ENCODE results near the gene TUBA4A.
A peak's percentile ranks its signal among the peaks of the same experiment; 100 is the strongest.

The TUBA4A gene

DNA sequence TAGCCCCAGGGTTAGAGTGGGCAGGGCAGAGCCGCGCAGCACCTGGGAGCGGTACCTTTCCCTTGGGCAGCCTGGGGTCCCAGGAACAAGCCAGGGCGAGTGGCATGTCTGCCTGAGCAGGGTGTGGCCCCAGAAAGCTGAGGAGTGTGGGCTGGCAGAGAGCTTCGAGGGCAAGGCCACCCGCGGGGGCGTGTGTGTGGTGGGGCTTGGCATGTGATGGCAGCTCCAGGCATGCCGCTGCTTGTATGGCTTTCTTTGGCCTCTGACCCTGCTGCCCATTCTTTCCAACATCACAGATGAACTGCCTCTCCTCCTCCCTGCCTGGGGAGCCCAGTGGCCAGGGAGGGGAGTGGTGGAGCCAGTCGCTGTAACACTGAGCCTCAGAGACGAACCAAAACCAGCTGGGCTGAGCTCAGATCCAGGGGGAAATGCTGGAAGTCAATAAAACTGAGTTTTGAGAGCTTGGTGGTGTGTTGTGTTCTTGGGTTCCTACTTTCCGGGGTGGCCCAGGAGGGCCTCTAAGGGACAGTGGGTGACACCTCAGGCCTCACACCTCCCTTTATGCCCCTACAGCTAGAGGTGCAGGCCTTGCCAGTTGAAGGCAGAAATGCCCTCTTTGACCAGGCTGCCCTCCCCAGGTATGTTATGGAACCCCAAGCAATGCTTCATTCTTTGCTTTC is 32.9 kb upstream of the TUBA4A start:
- DNase-seq: peak; percentile 28 to 55

DNA sequence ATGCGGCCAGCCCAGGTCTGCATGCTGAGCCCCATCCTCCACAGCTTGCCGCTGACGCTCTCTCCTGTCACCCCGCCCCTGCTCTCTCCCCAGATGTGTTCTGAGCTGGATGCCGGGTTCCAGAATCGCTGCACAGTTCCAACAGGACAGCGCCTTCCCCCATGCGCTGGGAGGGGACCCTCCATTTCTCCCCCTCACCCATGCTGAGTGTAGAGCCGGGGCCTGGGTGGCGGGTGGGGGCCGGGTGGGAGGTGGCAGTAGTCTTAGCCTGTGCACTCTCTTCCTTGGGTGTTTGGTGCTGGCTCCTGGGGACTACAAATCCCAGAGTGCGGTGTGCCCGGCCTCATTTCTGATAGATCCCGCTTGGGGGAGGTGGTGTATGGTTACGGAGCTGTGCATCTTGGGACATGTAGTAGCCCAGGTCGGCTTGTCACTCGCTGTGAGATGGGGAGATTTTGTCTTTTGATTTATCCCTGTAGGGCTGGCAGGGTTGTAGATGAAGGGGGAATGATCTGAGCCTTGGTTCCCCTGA is 32.2 kb upstream of the TUBA4A start:
- peak; percentile 55 to 56 for DNase-seq

DNA sequence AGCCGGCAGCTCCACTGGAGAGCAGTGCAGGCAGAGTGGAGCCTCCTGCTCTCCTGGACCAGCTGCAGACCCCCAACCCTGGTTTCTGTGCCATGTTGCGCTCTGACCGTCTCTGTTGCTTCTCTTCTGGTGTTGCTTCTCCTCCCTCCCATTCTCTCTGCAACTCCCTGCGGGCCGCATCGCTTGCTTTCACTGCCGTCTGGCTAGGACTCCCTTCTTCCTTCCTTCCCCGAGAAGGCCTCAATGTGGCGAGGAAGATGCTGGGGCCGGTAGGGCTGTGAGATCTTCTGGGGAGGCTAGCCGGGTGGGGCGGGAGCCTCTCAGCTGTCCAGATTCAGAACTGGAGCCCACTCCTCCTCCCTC is 31.6 kb upstream of the TUBA4A start:
- no peak for DNase-seq

DNA sequence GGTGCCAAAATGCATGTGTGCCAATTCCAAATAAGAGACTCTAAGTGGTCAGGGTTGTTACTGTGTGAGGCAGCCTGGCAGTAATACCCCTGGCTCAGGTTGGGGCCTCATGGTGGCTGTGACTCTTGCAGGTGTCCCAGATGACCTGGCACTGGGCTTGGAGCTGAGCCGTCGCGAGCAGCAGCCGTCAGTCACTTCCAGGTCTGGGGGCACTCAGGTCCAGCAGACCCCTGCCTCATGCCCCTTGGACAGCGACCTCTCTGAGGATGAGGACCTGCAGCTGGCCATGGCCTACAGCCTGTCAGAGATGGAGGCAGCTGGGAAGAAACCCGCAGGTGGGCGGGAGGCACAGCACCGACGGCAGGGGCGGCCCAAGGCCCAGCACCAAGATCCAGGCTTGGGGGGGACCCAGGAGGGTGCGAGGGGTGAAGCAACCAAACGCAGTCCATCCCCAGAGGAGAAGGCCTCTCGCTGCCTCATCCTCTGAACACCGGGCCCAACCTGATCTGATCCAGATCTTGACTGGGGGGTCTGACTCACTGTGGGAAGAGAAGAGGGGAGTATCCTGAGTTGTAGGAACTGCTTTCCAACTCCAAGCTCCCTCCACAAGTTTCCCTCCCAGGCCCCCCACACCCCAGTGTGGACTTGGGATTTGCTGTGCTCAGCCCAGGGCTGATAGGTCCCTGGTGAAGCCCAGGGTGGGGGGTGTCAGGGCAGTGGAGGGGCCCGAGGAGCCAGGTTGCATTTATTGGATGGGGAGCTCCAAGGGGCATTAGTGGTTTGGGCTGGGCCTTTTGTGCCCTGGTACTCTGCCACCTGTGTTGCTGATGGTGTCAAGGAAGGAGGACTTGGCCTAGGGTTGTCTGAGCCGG is 31.0 kb upstream of the TUBA4A start:
- no peak for DNase-seq

DNA sequence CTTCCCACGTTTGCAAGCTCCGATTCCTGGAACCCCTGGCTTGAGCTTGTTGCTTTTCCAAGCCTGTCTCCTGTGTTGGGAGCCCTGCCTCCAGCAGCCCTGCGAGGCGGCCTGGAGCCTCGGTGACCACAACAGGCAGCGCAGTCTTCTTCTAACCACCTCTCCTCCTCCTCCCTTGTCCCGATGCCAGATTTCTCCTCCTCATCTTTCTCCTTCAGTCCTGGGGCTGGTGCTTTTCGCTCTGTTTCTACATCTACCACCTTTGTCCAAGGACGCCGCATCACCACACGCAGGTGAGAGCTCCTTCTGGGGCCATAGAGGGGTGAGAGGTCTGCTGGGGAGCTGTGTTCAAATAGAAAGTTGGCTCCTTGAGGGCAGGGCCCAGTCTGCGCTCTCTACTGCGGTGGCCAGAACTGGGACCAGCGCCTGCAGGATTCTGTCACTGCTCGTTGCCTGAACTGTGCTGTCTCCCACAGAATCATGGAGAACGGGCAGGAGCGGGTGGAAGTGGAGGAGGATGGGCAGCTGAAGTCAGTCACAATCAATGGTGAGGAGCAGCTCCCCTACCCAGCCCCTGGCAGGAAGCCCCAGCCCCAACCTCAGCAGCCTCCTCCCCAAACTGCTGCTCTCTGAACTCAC is 29.3 kb upstream of the TUBA4A start:
- peak in 1 of 2 donors; percentile 54 for DNase-seq

DNA sequence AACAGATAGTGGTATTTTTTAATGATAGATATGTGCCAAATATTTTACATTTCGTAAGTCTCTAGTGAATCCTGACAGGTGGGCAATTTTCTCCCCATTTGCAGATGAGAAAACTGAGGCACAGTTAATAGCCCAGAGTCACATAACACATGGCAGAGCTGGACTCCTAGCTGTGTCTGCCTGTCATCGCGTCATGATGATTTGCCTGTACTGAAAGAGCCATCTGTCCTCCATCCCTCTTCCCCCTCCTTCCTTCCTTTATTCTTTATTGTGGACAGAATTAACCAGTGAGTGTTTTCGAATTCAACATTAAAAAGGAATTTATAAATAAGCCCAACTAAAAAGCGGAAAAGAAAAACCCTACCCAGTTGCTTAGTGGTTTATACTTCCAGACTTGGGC is 28.7 kb upstream of the TUBA4A start:
- DNase-seq: peak; percentile 26 to 90

DNA sequence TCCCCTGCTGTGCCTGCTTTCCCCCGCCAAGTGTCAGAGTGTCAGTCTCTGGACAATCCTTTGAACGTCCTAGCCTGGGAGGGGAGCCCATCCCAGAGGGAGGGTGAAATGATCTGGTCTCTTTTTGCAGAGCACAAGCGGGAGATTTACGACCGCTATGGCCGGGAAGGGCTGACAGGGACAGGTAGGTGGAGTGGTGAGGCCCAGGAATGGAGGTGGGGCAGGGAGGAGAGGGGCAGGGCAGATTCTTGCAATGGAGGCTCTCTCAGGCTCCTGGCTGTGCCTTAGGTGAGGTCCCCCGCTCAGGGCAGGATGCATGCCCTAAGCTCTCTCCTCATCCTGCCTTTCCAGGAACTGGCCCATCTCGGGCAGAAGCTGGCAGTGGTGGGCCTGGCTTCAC is 27.9 kb upstream of the TUBA4A start:
- no peak for DNase-seq

DNA sequence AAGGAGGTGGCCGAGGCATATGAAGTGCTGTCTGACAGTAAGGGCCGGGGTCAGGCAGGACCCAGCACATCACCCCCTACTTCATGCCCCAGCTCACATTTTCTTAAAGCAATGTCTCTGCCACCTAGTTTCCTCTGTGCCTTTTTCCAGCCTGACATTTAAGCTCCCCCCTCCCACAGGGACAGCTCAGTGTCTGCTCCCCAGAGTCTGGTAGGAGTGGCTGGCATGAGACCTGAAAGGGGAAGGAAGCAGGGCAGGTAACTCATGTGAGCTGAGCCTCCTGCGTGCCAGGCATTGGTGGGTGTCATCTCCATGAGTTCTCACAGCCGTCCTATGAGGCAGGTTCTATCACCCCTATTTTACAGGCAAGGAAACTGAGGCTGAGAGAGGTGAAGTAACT is 26.9 kb upstream of the TUBA4A start:
- no peak for DNase-seq

DNA sequence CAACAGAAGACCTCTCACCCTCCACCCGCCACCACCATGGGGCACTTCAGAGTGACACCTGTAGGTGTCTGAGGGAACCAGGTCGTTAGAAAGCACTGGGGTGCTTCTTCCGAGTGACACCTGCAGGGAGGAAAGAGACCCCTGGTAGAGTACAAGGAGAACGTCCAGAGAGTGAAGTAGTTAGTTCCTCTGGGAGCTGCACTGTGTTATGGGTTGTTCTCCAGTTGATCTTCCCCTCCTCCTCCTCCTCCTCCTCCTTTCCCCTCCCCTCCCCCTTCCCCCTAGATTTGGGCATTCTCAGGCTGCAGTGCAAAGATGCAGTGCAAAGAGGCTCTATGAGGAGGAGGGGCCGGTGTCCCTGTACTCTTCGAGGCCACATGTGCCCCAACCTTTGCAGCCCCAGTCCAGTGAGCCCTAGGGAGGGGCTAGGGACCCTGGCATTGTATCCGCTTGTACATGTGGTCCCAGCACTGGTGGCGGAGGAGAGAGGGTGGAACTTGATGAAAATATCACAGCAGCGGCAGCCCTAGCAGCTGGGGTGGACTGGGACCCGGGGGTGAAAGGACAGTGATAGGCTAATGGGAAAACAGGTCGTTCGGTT is 26.3 kb upstream of the TUBA4A start:
- no peak for DNase-seq

DNA sequence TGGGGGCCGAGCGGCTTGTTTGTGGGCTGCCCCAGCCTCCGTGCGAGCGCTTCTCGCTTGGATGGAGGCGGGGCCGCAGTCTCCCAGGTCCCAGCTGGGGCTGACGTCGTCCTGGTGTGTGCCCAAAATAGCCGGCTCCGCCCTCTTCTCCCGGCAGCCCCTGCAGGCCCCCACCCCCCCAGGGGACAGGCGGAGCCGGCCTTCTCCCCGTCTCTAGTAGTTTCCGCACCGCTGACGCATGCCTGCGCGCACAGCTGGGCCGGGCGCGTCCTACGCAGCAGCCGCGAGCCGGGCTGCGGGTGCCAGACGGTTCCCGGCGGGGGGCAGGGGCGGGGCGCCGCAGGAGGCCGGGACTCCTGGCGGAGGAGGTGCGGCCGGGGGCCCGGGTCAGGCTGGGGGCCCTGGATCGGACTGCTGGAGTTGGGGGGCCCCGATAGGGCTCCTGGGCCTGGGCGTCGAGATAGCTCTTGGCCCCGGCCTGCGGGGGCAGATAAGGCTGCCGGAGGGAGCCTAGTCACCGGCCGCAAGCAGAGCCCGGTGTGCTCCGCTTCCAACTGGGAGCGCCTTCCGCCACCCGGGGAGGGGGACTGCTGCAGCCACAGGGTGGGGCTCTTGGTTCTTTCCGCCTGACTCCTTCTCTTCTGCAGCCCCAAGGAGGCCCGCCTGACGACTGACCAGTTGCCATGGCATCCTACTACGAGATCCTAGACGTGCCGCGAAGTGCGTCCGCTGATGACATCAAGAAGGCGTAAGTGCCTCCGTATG is 25.6 kb upstream of the TUBA4A start, which contains the start of gene DNAJB2:
TSS of gene DNAJB2 (plus strand) at position 216 of the 765 bp plus-strand sequence. CDS start at position 684, 468 bp downstream.
- peak; percentile 96 to 98 for DNase-seq

DNA sequence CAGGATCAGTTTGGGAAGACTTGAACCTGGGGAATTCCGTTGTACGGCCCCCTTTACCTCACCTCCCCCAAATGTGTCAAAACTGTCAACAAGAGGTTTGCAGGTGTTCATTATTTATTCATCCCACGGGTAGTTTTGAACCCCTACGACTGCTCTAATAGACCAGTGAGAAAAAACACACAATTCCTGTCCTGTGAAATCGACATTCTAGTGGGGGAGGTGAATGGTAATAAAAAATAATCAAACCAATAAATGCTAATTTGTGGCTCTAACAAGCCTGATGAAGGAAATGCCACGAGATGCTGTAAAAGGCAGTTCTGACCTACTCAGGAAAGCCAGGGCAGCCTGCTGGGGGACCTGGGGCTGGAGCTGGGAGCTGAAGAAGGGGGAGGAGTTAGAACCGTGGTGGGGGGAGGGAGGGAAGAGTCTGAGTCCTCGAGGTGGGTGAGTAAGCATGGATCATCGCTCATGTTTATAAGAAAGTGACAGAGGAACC is 25.0 kb upstream of the TUBA4A start:
- DNase-seq: no peak

DNA sequence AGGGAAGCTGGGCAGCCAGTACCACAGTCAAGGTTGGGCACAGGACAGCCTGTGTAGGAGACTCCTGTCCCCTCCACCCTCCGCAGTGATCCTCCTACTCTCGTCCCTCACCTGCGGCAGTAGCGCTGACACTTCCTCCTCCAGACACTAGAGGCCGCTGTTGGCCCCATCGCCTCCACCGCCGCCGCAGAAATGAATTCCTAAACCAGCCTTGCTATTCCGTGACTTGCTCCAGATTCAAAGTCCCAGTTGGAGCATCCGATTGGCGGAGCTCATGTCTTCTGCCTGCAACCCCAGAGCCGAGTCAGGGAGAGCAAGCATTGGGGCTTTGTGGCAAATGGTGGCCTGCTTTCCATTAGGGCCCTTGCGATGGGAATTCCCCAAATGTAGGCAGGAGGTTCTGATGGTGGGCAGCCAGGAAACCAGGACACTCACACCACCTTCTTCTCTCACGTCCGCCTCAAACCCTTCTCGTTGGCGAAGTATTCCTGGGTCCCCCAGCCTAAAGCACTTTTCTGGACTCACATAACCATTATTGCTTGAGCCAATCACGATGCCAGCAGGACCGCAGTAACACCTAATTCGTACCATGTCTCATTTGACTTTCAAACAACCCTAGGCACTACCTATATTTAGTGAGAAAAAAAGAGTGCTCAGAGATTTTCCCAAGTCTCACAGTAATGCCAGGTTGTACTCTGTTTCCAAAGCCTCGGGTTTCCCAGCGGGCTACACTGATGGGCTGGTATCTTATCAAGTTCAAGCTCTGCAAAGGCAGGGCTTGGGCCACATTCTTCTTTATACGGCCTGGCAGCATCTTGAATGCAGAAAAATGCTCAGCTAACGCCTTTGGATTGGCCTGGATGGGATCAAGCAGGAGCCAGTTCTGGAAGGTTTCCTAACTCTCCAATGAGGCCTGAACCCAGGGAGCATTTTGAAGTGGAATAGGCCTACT is 24.3 kb upstream of the TUBA4A start:
- peak; percentile 79 to 81 for DNase-seq

DNA sequence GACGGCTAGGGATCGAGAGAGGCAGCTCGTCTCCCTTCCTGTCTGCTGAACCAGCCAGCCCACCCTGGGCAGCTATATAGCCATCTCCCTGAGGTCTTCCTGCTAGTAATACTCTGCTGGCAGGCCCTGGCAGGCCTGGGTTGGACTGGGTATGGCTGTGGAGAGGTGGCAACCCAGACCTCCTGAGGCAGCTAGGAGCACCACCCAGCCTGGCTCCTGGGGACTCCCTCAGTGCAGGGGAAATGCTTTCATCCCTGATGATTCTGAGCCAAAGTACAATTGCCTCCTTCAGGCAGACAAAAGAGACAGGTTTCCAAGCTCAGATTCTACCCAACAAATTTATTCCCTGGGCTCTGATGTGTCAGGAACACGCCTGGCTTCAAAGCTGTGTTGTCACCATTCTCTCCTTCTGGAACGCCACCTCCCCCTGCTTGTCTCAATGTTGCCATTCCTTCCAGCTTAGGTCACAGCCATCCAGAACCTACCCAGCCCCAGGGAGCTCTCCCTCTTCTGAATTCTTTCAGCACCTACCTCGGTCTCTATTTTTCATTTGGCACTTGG is 20.7 kb upstream of the TUBA4A start:
- DNase-seq: no peak

DNA sequence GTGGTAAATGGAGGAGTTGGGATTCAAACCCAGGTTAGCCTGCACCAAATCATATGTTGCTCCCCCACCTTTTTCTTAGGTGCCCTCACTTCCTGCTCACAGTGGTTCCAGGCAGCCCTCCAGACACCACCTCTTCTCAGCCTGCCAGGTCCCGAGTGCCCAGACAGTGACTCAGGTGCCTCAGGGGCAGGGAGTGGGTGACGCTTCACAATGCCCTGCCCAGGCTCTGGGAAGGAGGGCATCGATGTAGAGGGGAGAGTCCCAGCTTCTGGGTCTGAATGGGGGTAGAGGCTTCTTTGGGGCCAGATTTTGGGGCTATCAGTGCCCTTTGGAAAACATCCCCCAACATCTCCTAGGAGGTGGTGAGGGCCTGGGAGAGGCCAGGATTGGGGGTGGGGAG is 20.2 kb upstream of the TUBA4A start:
- no peak for DNase-seq

DNA sequence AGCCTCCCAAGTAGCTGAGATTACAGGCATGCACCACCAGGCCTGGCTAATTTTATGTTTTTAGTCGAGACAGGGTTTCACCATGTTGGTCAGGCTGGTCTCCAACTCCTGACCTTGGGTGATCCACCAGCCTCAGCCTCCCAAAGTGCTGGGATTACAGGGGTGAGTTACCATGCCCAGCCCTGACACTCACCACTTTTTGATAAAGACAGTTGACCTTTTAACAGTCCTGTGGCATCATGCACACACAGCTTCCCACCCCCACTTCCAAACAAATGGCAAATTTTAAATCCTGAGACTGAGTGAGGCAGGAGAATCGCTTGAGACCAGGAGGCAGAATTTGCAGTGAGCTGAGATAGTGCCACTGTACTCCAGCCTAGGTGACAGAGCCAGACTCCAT is 19.3 kb upstream of the TUBA4A start:
- DNase-seq: no peak

DNA sequence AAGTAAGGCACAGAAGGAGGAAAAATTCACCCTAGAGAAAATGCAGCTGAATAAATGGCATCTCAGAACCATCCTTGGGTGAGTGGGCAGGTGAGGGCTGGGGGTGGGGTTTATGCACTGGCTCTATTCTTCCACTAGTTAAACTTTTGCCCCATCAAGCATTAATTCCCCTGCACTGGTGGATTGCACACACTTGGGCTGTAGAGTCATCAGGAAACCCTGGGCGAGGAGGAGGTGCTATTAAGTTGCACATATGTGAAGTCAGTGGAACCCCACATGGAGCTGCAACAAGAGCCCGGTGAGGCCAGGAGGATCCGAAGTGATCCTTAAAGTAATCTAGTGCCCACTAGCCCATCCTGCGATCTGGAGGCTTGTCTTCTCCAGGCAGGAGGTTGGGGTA is 18.6 kb upstream of the TUBA4A start:
- no peak for DNase-seq

DNA sequence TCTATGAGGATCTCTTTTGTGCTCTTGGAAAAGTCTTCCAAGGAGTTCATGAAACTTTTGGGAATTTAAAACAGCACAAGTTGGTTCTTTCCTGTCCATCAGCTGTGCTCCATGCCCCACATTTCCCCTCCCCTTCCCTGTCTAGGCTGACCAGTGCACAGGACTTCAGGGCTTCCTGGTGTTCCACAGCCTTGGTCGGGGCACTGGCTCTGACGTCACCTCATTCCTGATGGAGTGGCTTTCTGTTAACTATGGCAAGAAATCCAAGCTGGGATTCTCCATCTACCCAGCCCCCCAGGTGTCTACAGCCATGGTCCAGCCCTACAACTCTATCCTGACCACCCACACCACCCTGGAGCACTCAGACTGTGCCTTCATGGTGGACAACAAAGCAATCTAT is 17.3 kb upstream of the TUBA4A start:
- DNase-seq: no peak

DNA sequence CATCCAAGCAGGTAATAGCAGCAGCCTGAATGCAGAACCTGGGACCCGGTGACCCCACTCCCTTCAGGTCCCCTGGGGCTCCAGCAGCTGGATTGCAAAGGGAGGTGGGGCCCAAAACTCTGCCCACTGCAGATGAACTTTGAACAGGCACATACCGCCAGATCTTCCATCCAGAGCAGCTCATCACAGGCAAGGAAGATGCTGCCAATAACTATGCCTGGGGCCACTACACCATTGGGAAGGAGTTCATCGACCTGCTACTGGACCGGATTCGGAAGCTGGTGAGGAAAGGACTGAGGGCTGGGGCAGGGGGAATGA is 16.3 kb upstream of the TUBA4A start:
- no peak for DNase-seq

DNA sequence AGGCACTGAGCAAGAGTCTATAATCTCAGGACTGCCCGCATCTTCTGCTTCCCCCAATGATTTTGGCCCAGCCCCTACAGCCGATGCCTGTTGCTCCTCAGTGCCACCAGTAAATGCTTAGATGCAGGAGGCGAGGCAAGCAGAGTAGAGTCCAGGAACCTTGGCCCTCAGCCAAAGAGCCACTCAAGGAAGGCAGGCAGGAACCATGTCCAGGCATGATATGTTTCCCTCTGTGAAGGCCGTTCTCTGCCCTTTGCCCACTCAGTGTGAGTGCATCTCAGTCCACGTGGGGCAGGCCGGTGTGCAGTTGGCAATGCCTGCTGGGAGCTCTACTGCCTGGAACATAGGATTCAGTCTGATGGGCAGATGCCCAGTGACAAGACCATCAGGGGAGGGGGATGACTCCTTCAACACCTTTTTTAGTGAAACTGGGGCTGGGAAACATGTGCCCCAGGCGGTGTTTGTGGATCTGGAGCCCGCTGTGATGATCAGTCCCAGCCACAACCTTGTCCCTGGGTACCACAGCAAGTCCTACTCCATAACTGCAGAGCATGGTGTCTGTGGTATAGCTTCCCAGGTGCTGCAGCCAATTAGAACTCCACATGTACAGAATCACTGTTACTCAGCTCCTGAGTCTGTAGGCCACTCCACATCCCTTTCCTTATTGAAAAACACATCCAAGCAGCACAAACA is 15.8 kb upstream of the TUBA4A start:
- no peak for DNase-seq

DNA sequence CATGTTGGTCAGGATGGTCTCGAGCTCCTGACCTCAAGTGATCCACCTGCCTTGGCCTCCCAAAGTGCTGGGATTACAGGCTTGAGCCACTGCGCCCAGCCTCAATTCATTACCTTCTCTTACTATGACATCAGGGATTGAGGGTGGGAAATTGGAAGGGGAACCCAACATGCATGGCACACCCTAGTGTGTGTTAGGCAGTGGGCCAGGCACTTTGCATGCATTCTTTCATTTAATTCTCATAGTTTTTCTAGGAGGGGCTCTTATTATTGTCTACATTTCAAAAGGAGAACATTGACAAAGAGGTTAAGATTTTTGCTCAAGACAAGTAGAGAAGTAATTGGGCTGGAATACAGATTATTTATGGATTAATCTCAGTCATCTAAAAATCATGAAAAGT is 14.6 kb upstream of the TUBA4A start:
- no peak for DNase-seq

Data from hippocampal formation (tissue), 2 donors.